ENCODE results near the gene ASB10.

DNA sequence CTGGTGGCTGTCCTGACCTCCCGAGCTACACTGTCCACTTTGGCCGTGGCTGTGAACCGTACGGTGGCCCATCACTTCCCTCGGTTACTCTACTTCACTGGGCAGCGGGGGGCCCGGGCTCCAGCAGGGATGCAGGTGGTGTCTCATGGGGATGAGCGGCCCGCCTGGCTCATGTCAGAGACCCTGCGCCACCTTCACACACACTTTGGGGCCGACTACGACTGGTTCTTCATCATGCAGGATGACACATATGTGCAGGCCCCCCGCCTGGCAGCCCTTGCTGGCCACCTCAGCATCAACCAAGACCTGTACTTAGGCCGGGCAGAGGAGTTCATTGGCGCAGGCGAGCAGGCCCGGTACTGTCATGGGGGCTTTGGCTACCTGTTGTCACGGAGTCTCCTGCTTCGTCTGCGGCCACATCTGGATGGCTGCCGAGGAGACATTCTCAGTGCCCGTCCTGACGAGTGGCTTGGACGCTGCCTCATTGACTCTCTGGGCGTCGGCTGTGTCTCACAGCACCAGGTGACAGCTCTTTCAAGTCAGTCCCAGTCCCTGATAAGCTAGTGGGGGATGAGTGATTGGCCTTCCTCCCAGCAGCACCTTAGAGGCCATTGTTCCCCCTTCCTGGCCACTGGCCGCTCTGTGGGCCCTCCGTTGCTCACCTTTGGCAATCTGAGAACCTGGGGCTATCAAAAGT lies 48.2 kb upstream of the ASB10 start:
- TF ChIP-seq YY1 (IDR thresholded peaks at IDR 0.05; ENCODE audit: insufficient read depth, insufficient read length) (no peak), SUZ12 (IDR thresholded peaks at IDR 0.05; ENCODE audit: extremely low read depth, insufficient read depth, insufficient read length) (no peak), ZNF274 (IDR thresholded peaks at IDR 0.05; ENCODE audit: low read depth, low read length) (no peak)

Data from NT2/D1 (cell line).